ENCODE measurements around the gene CD7.

Gene CD7

GRCh38 chr17:82298538-82299421 is 18.6 kb downstream of the CD7 start:
- DNase-seq (ENCODE audit: low spot score): no peak

GRCh38 chr17:82297714-82298537 is 19.5 kb downstream of the CD7 start:
- FAIRE-seq (peak; percentile 54), DNase-seq (ENCODE audit: low spot score) (peak; percentile 92)

More at GRCh38 chr17:82298538-82299421, 18.6 kb downstream of the CD7 start:
- FAIRE-seq: no peak

- DNase-seq (ENCODE audit: low spot score): peak; percentile 93
- FAIRE-seq: peak; percentile 77
These were observed 20.1 kb downstream of the CD7 start for GRCh38 chr17:82297280-82297713.

GRCh38 chr17:82296511-82297279 is 20.7 kb downstream of the CD7 start:
- no peak for DNase-seq (ENCODE audit: low spot score)
- FAIRE-seq: no peak

GRCh38 chr17:82295472-82295814 is 22.0 kb downstream of the CD7 start:
- FAIRE-seq (no peak), DNase-seq (ENCODE audit: low spot score) (no peak)

- DNase-seq (ENCODE audit: low spot score) (no peak), FAIRE-seq (no peak)
These were observed 23.2 kb downstream of the CD7 start for GRCh38 chr17:82294064-82294773.

GRCh38 chr17:82292251-82293154 is 24.9 kb downstream of the CD7 start:
- FAIRE-seq (peak; percentile 75), DNase-seq (ENCODE audit: low spot score) (peak; percentile 97)

- no peak for DNase-seq (ENCODE audit: low spot score)
- FAIRE-seq: no peak
These were observed 25.7 kb downstream of the CD7 start for GRCh38 chr17:82291582-82292250.

- FAIRE-seq: peak; percentile 22
- peak; percentile 93 for DNase-seq (ENCODE audit: low spot score)
These were observed 29.3 kb downstream of the CD7 start for GRCh38 chr17:82287868-82288801.

GRCh38 chr17:82287013-82287867 is 30.2 kb downstream of the CD7 start:
- FAIRE-seq (no peak), DNase-seq (ENCODE audit: low spot score) (no peak)

- no peak for DNase-seq (ENCODE audit: low spot score)
- FAIRE-seq: no peak
These were observed 32.3 kb downstream of the CD7 start for GRCh38 chr17:82285141-82285540.

- DNase-seq (ENCODE audit: low spot score): peak; percentile 93
- FAIRE-seq: peak; percentile 81
These were observed 34.1 kb downstream of the CD7 start for GRCh38 chr17:82283208-82283749.

GRCh38 chr17:82282239-82283207 is 34.9 kb downstream of the CD7 start:
- DNase-seq (ENCODE audit: low spot score): peak; percentile 76
- no peak for FAIRE-seq

- peak; percentile 83 for DNase-seq (ENCODE audit: low spot score)
- FAIRE-seq: peak; percentile 69
These were observed 35.7 kb downstream of the CD7 start for GRCh38 chr17:82281502-82282238.

- FAIRE-seq (no peak), DNase-seq (ENCODE audit: low spot score) (no peak)
These were observed 36.3 kb downstream of the CD7 start for GRCh38 chr17:82281076-82281475.

All from RCC 7860 (cell line).